CD4-positive, alpha-beta T cell treated with Interleukin-10 for 1 hour (primary cell): Measurements from ENCODE around the gene CPVL.

Source experiments
- DNase-seq: peaks from one replicate; pipeline ENCODE4 v3.0.0-alpha.2; 2020

CPVL gene

DNA sequence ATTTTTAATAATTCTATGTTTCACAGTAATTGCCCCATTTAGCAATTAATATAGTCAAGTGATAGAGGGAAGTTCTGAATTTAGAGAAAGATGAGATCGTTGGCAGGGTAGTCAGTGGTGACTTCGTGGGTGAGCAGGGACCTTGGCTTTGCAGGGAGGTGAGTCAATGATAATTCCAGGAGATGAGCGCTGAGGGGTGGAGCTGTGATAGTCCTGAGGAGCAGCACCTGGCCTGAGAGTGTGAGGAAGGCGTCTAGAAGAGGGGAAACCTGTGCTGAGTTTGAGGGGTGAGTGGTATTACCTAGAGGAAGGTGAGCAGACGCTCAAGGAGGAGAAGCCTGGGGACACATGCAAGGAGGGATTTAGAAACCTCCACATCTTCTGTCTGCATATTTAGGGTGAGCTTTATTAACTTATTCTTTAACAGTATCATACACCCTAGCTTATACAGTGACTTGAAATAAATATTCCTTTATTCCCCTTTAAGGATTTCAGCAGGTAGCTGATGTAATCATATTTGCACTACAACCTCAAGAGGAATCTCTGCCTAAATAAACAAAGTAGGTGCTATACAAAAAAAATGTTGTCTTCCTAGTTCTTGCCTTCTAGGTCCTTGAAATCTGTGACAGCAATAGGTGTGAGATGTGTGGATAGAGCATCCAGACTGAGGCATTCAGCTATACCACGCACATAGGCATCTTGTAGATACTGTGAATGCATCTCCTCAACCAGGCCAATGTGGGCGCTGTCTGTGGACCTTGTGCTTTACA is 186.1 kb downstream of the CPVL start:
- no peak for DNase-seq

DNA sequence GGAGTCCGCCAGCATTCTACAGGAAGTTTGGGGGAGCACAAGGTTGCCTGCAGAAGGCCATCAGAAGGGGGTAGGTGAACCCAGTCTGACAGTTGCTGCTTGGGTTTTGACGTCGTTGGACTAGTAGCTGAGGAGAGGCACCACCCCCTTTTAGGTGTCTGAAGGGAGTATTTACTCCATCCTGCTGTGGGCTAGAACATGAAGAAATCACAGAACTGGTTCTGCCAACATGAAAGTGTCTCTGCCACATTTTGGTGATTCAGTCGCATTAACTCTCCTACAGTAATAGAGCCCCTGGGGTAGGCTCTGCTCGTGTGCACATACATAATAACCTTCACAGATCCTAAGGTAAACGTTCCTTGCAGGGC is 187.4 kb downstream of the CPVL start:
- DNase-seq: no peak

DNA sequence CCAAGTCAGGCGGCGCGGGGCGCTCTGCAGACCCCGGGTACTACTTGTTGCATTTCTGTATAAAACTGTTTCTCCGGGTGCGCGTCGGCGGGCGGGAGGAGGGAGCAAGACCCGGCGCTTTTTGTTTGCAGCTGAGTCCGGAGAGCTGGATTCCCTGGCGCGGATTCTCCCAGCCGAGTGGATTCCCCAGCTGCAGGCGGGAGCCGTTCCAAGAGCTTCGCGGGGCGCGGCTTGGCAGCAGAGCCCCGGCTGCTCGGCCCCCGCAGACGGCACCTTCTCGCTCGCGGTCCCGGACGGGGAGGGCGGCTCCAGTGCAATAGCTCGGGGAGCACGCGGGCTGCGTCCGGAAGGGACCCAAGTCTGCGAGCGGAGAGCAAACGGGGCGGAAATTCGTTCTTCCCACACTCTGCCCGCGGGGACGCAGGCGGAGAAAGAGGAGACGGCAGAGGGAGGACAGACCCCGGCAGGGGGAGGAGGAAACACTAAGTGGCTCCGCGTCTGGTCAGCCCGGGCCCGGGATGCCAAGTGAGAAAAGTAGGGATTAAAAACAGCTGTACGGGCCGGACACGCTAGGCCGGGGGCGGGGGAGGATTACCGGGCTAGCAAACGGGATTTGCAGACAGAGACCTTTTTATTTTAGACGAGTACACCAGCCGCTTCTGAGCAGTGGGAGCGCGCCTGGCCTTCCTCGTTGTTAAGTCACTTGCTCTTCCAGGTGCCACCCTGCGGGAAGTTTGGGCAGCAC is 187.9 kb downstream of the CPVL start, which contains the start of gene TRIL:
TRIL (minus strand) TSS at position 96 of the 745 bp plus-strand sequence. CDS start 284 bp downstream, outside the sequence.
- DNase-seq: no peak

DNA sequence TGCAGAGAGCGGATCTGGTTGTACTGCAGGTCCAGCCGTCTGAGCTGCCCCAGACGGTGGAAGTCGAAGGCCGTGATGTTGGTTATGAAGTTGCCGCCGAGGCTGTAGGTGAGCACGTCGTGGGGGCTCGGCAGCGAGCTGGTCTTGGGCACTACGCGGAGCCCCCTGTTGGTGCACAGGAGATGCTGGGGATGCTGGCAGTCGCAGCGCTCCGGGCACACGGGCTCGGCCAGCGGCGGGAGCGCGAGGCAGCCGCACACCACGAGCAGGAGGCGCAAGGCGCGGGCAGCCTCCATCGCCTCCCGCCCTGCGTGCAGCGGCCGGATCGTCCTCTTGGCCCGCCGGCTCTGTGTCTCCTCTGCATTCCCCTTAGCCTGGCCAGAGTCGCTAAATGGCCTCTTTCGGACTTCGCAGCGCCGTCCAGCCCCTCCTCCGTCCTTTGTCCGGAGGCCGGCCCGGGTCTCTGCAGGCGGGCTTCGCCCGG is 188.5 kb downstream of the CPVL start:
- no peak for DNase-seq

DNA sequence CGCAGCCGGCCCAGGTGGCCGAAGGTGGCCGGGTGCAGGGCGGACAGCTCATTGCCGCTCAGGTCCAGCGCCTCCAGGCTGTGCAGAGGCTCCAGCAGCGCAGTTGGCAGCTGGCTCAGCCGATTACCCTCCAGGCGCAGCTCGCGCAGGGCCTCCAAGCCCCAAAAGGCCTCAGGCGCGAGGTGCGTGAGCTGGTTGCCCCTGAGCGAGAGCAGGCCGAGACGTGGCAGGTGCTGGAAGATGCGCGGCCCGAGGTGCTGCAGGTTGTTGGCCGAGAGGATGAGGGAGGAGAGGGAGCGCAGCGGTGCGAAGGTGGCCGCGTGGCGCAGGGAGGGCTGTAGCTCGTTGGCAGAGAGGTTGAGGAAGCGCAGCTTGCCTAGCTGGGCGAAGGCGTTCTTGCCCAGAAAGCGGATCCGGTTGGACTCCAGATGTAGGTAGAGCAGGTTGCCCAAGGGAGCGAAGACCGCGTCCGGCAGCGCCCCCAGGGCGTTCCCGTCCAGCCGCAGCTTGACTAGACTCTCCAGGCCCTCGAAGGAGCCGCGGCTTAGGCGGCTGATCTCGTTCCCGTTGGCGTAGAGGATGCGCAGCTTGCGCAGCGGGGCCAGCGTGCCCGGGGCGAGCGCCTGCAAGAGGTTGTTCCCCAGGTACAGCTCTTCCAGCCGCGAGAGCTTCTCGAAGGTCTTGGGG is 189.1 kb downstream of the CPVL start:
- no peak for DNase-seq

DNA sequence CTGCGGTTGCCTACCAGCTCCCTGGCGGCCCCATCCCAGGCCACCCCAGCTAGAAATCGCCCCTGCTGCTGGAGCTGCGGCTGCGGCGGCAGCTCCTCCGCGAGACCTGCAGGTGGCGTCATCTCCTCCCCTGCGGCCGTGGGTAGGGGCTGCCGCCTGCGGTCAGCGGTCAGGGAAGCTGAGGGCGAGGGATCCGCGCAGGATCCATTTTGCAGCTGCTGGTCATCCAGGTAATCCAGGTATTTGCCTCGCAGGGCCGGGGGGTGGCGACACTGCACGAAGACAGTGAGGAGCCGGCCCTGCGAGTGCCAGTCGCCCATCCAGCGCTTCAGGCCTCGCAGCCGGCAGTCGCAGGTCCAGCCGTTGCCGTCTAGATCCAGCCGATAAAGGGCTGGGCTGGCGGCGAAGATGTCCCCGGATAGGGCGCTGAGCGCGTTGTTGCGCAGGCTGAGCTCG is 189.7 kb downstream of the CPVL start:
- peak; percentile 10 for DNase-seq

DNA sequence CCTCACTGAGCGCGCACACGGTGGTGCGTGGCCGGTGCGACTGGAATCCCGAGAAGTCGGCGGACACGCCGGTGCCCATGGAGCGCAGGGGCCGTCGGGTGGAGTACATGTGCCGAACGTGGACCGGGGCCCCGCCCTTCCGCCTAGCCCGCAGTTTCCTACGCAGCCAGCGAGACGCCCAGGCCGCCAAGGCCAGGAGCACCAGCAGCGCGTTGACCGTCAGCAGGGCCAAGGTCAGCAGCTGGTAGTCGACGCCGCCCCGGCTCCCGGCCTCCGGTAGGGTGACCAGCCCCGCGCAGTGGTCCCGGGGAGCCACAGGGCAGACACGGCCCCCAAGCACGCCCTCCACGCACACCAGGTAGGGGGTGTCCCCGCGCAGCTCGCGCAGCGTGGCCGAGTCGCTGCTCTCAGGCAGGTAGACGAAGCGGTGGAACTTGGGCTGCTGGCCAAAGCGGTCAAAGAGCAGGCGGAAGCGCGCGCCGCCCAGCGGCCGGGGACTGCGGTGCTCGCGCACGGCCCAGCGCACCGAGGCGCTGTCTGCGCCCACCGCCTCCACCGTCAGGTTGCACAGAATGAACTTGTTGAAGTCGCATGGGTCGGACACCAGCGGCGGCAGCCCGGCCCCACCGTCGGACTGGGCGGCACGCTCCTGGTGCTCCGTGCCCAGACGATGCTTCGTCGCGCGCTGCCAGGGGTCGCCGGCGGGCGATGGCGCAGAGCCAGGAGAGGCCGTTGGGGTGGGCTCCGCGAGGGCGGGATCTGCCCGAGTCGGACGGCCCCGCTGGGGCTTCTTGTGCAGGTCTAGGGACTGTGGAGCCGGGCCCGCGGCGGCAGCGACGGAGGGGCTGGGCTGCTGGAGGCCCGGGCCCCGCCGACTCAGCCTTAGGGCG is 190.4 kb downstream of the CPVL start:
- DNase-seq: peak; percentile 19

DNA sequence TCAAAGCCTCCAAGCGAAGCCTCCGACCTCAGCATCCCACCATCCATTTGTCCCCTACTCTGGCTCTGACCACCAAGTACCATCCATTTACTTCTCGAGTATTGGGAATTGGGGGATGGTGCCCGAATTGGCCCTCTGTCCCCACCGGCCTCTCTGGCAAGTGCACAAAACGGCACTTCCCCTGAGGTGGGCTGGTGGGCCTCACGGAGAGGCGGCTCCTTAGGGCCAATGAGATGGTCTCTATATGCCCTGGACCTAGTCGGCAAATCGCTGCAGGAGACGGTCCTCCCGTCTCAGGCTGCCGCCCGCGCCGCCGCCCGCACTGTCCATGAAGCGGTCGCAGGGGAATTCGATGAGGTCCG is 191.0 kb downstream of the CPVL start:
- DNase-seq: no peak

DNA sequence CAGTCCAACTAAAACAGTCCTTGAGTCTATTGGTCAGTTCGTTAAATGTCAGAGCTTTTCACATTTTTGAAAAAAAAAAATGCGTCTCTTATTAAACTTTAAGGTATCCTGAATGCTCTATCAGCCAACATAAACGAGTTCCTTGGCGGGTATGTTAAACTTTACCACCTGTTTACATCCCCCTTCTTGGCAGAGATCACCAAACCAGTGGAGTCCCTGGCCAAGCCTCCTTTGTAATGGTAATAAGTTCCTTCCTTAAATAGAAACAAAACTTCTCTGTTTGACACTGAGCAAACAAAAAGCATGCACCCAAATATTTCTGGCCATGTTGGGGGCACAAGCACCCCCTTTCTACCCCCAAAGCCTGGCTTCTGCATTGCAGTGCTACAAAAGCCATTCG is 191.4 kb downstream of the CPVL start:
- no peak for DNase-seq

DNA sequence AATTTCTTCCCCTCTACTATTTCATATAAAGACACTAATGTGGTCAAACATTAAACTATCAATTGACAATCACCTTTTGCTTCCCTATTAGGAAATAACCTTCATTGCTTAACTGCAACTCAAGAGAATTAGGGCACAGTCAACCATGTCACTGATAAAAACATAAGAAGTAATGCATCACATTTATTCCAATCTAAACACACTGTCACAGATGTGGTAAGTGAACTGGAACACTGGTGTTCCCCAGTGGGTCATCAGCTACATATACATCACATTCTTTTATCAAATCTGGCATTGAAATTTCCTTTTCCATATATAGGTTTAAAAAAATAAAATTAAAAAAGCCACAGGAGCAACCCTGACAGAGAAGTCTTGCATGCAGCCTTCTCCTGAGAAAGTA is 191.9 kb downstream of the CPVL start:
- DNase-seq: no peak

DNA sequence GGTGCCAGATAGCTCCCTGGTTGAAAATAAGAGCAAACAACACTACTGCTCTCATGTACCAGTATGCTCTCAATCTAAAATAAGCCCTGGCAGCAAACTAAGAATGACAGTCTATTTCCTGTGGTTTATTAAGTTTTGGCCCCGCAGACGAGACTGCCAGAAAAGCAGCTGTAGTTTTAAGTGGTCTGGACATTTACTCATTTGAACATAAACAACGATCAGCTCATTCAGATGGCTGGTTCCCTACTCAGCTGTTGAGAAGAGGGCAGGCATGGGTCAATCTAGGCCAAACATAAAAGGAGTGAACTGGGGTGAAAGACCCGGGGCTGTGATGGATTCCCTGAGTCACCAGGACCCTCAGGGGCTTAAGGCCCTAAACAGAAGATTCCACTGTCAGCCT is 192.7 kb downstream of the CPVL start:
- no peak for DNase-seq
